DOHH2 (cell line): ENCODE measurements around the gene SYNE1.
"Not testable (repeated sequence)": the region's sequence is repeated elsewhere in the genome, so short reads cannot be mapped to it uniquely, and the experiment has no call there.

Experiments
- H3F3A ChIP-seq: fragments of 200-600 bp; sonication (generic), shearing (Covaris generic); 2 replicates; pipeline ENCODE4 v1.6.0; 2016; ENCODE audit warnings: antibody characterized with exemption, mild to moderate bottlenecking; ENCODE audit not compliant: control insufficient read depth, insufficient read depth
- H3K27ac ChIP-seq: fragments of 200-600 bp; sonication (generic); 2 replicates; pipeline ENCODE4 v1.5.1; 2014; ENCODE audit warnings: low read depth, mild to moderate bottlenecking, low read length, moderate library complexity
- H3K27me3 ChIP-seq: fragments of 200-600 bp; sonication (generic); 2 replicates; pipeline ENCODE4 v1.6.1; 2014; ENCODE audit warnings: mild to moderate bottlenecking, low read length, mixed read lengths; ENCODE audit not compliant: control insufficient read depth
- H3K36me3 ChIP-seq: fragments of 200-600 bp; sonication (generic); 2 replicates; pipeline ENCODE4 v1.6.1; 2014; ENCODE audit warnings: mild to moderate bottlenecking, low read length, moderate library complexity, mixed read lengths; ENCODE audit not compliant: control insufficient read depth
- H3K4me1 ChIP-seq: fragments of 200-600 bp; sonication (generic); 2 replicates; pipeline ENCODE4 v1.6.1; 2014; ENCODE audit warnings: mild to moderate bottlenecking, low read length, mixed read lengths; ENCODE audit not compliant: control insufficient read depth
- H3K4me2 ChIP-seq: fragments of 200-600 bp; sonication (generic); 2 replicates; pipeline ENCODE4 v1.6.0; 2014; ENCODE audit warnings: mild to moderate bottlenecking, low read length, moderate library complexity
- H3K4me3 ChIP-seq: fragments of 200-600 bp; sonication (generic); 2 replicates; pipeline ENCODE4 v1.5.1; 2014; ENCODE audit warnings: mild to moderate bottlenecking, low read length, mixed read lengths
- H3K79me2 ChIP-seq: fragments of 200-600 bp; sonication (generic); 2 replicates; pipeline ENCODE4 v1.6.1; 2014; ENCODE audit warnings: mild to moderate bottlenecking, low read length, mixed read lengths; ENCODE audit not compliant: control insufficient read depth
- H3K9me2 ChIP-seq: fragments of 200-600 bp; sonication (generic); replicated peaks from 2 replicates; pipeline ENCODE4 v1.6.1; 2014; ENCODE audit warnings: mild to moderate bottlenecking, low read length, mixed read lengths; ENCODE audit not compliant: control insufficient read depth
- H3K9me3 ChIP-seq: fragments of 200-600 bp; sonication (generic); 2 replicates; pipeline ENCODE4 v1.6.1; 2014; ENCODE audit warnings: antibody characterized with exemption, low read length, mixed read lengths; ENCODE audit not compliant: control insufficient read depth, insufficient read depth
- H4K20me1 ChIP-seq: fragments of 200-600 bp; sonication (generic); 2 replicates; pipeline ENCODE4 v1.6.0; 2014; ENCODE audit warnings: low read depth, mild to moderate bottlenecking, antibody characterized with exemption, low read length, moderate library complexity; ENCODE audit not compliant: control insufficient read depth, insufficient read depth
- EZH2phosphoT487 ChIP-seq: fragments of 200-600 bp; sonication (generic); IDR thresholded peaks from 2 replicates; pipeline ENCODE4 v1.6.1; 2017; ENCODE audit warnings: borderline replicate concordance, mild to moderate bottlenecking, antibody characterized with exemption, low read length, moderate library complexity, mixed read lengths
- TF ChIP-seq, protein P1 (sequence below): fragments of 200-600 bp; sonication (generic); IDR thresholded peaks from one replicate; pipeline ENCODE4 v1.5.1; 2014; ENCODE audit warnings: antibody characterized with exemption, mild to moderate bottlenecking, low read depth, low read length; ENCODE audit not compliant: poor library complexity, severe bottlenecking

SYNE1 gene

DNA sequence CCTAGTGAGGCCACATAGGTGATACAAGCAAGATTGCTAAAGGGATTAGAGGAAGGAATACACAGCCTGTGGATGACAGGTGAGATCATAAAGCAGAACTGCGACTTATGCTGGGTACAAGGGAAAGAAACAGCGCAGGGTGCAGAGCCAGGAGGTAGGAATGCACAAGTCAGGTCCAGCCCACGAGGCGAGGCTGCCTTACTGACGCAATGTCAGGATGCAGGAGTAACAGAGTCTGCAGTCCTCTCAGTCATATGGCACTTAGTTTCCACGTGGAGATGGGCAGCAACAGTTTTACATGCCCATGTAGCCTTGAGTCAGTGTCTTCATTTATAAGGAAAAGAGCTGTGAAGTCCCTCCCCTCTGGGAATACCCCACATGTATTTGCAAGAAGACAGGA, 210.9 kb downstream of the SYNE1 start:
- TF ChIP-seq, protein P1, sequence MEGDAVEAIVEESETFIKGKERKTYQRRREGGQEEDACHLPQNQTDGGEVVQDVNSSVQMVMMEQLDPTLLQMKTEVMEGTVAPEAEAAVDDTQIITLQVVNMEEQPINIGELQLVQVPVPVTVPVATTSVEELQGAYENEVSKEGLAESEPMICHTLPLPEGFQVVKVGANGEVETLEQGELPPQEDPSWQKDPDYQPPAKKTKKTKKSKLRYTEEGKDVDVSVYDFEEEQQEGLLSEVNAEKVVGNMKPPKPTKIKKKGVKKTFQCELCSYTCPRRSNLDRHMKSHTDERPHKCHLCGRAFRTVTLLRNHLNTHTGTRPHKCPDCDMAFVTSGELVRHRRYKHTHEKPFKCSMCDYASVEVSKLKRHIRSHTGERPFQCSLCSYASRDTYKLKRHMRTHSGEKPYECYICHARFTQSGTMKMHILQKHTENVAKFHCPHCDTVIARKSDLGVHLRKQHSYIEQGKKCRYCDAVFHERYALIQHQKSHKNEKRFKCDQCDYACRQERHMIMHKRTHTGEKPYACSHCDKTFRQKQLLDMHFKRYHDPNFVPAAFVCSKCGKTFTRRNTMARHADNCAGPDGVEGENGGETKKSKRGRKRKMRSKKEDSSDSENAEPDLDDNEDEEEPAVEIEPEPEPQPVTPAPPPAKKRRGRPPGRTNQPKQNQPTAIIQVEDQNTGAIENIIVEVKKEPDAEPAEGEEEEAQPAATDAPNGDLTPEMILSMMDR, result no peak
- TF ChIP-seq EZH2phosphoT487, result no peak

DNA sequence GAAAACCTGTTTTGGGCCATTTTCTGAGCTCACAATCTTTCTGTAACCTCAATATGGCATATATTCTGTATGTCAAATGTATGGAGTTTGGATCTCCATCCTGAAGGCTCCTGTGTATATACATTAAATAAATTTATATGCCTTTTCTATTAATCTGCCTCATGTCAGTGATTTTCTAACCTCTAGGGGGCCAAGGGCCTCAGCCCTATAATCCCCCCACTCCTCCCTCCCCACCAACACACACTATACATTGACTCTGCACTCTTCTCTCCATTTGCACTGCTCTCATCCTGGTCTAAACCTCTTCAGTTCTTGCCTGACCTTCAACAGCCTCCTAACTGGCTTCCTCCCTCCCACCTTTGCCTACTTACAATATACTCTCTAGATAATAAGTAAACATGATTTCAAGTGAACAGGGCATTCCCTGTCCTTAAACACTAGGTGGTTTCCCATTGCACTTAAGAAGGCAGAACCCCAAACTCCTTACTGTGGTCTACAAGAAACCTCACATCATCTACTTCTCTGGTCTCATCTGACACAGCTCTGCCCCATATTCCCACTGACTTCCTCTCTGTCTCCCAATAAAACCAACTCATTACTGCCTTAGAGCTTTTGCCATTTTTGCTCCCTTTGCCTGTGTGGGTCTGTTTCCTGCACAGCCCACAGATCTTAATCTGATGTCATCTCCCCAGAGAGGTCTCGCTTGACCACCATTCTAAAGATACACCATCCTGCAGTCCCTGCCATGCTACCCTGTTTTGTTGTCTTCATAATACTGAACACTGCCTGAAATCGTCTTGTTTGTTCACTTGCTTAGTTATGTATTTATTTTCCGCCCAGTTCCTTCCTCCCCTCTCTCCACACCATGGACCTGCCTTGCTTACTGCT, 213.7 kb downstream of the SYNE1 start:
- H3K36me3 ChIP-seq, result no peaks in the 10 kb centered on the region
- TF ChIP-seq, protein P1, result no peak
- TF ChIP-seq EZH2phosphoT487, result no peak
- no peaks in the 10 kb centered on the region for H4K20me1 ChIP-seq
- no peaks in the 10 kb centered on the region for H3F3A ChIP-seq
- H3K79me2 ChIP-seq, result no peaks in the 10 kb centered on the region
- no peak overlapping the region for H3K27ac ChIP-seq
- H3K27me3 ChIP-seq, result peaks cover 10% of the 10 kb centered on the region; the same call in 1 of the 2 replicates
- H3K9me3 ChIP-seq, result no peaks in the 10 kb centered on the region
- H3K4me3 ChIP-seq, result no peak overlapping the region
- H3K9me2 ChIP-seq, result no peaks in the 10 kb centered on the region
- no peaks in the 10 kb centered on the region for H3K4me1 ChIP-seq
- no peak overlapping the region for H3K4me2 ChIP-seq

More for the DNA sequence above, 210.9 kb downstream of the SYNE1 start:
- H3K4me2 ChIP-seq, result no peak overlapping the region
- H3K27me3 ChIP-seq, result peaks cover 12% of the 10 kb centered on the region
- no peaks in the 10 kb centered on the region for H4K20me1 ChIP-seq
- no peaks in the 10 kb centered on the region for H3K79me2 ChIP-seq
- no peaks in the 10 kb centered on the region for H3K9me3 ChIP-seq
- no peaks in the 10 kb centered on the region for H3K9me2 ChIP-seq
- no peaks in the 10 kb centered on the region for H3K36me3 ChIP-seq
- H3K4me1 ChIP-seq, result no peaks in the 10 kb centered on the region
- no peak overlapping the region for H3K27ac ChIP-seq
- H3K4me3 ChIP-seq, result no peak overlapping the region
- no peaks in the 10 kb centered on the region for H3F3A ChIP-seq

DNA sequence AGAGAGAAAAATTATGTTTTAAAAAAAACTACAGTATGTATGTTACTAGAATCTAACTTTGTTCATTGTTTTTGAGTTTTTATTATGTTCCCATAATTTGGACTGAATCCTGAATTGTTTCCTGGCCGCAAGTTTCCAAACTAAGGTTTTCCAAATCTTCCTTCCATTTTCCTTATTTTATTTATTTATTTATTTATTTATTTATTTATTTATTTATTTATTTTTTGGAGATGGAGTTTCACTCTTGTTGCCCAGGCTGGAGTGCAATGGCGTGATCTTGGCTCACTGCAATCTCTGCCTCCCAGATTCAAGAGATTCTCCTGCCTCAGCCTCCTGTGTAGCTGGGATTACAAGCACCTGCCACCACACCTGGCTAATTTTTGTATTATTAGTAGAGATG, 215.7 kb downstream of the SYNE1 start:
- not testable (repeated sequence) for H3K79me2 ChIP-seq, H3K9me2 ChIP-seq, H3K27ac ChIP-seq, H3K4me2 ChIP-seq, H3K9me3 ChIP-seq, H3F3A ChIP-seq, H3K4me3 ChIP-seq, H4K20me1 ChIP-seq, H3K4me1 ChIP-seq, H3K36me3 ChIP-seq
- H3K27me3 ChIP-seq, result peaks cover 11% of the 10 kb centered on the region; the same call in 1 of the 2 replicates

DNA sequence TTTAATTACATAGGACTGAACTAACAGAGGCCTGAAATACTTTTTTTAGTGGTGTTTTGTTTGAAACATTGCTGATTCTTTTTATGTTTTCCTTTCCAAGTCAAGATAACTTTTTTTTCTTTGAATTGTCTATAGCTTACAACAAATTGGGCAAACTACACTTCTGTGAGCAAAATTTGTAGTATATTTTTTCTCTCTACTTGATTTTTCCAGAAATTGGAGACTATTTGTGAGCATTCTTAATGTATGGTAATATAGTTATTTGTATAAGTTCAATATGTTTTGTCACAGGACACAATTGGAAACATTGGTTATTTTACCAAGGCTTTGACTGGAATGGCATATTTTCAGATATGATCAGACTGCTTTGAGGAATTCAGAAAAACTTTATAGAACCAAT, 216.5 kb downstream of the SYNE1 start:
- no peak overlapping the region for H3K4me3 ChIP-seq
- no peaks in the 10 kb centered on the region for H3K9me2 ChIP-seq
- no peak for TF ChIP-seq EZH2phosphoT487
- TF ChIP-seq, protein P1, result no peak
- no peaks in the 10 kb centered on the region for H3K9me3 ChIP-seq
- no peaks in the 10 kb centered on the region for H3K79me2 ChIP-seq
- peaks cover 8% of the 10 kb centered on the region; the same call in 1 of the 2 replicates for H3K27me3 ChIP-seq
- no peaks in the 10 kb centered on the region for H3F3A ChIP-seq
- no peaks in the 10 kb centered on the region for H3K4me1 ChIP-seq
- H3K4me2 ChIP-seq, result no peak overlapping the region
- H3K36me3 ChIP-seq, result no peaks in the 10 kb centered on the region
- no peaks in the 10 kb centered on the region for H4K20me1 ChIP-seq
- no peak overlapping the region for H3K27ac ChIP-seq
